H9 (cell line): ENCODE data around the gene NMS. TPM values are rescaled to one million over a fixed set of nuclear protein-coding genes. Genes with fewer than 3 reads are reported as not detected.

ENCODE experiments used
- DNase-seq: peaks from one replicate; pipeline ENCODE4 v3.0.0-alpha.2; 2017
- H2AFZ ChIP-seq: one replicate; pipeline ENCODE4 v1.6.1; 2013; ENCODE audit warnings: mild to moderate bottlenecking, low read length, control low read depth, moderate library complexity
- H2AK5ac ChIP-seq: 2 replicates; pipeline ENCODE4 v1.6.1; 2013; ENCODE audit warnings: low read length, control low read depth, mixed read lengths; ENCODE audit not compliant: insufficient read length
- H2BK120ac ChIP-seq: one replicate; pipeline ENCODE4 v1.6.1; 2013; ENCODE audit warnings: low read depth, mild to moderate bottlenecking, low read length, control low read depth, inconsistent platforms; ENCODE audit not compliant: poor library complexity, severe bottlenecking
- H2BK12ac ChIP-seq: 2 replicates; pipeline ENCODE4 v1.6.1; 2013; ENCODE audit warnings: low read length, control low read depth, mixed read lengths, low read depth; ENCODE audit not compliant: insufficient read length
- H2BK15ac ChIP-seq: 2 replicates; pipeline ENCODE4 v1.6.1; 2013; ENCODE audit warnings: low read depth, low read length, control low read depth
- H2BK20ac ChIP-seq: one replicate; pipeline ENCODE4 v1.6.1; 2013; ENCODE audit warnings: low read depth, mild to moderate bottlenecking, low read length, control low read depth, inconsistent platforms; ENCODE audit not compliant: poor library complexity, severe bottlenecking
- H2BK5ac ChIP-seq: 2 replicates; pipeline ENCODE4 v1.6.1; 2013; ENCODE audit warnings: low read length, control low read depth, mixed read lengths; ENCODE audit not compliant: insufficient read length
- H3K14ac ChIP-seq: 2 replicates; pipeline ENCODE4 v1.6.1; 2013; ENCODE audit warnings: low read length, control low read depth; ENCODE audit not compliant: insufficient read depth
- H3K18ac ChIP-seq: 2 replicates; pipeline ENCODE4 v1.6.1; 2013; ENCODE audit warnings: low read depth, mild to moderate bottlenecking, mixed read lengths, low read length, control low read depth; ENCODE audit not compliant: insufficient read length
- H3K23ac ChIP-seq: 2 replicates; pipeline ENCODE4 v1.6.1; 2013; ENCODE audit warnings: low read length, control low read depth, mixed read lengths, low read depth; ENCODE audit not compliant: insufficient read length
- H3K23me2 ChIP-seq: 2 replicates; pipeline ENCODE4 v1.6.1; 2013; ENCODE audit warnings: low read depth, mild to moderate bottlenecking, mixed read lengths, low read length, control low read depth; ENCODE audit not compliant: insufficient read length, poor library complexity, severe bottlenecking
- H3K27ac ChIP-seq: 2 replicates; pipeline ENCODE4 v1.5.1; 2013; ENCODE audit warnings: low read length, control low read depth, mixed read lengths, low read depth; ENCODE audit not compliant: insufficient read length
- H3K27me3 ChIP-seq: 2 replicates; pipeline ENCODE4 v1.6.1; 2013; ENCODE audit warnings: low read length, control low read depth, inconsistent platforms; ENCODE audit not compliant: insufficient read depth
- H3K4ac ChIP-seq: 2 replicates; pipeline ENCODE4 v1.6.1; 2013; ENCODE audit warnings: low read depth, mild to moderate bottlenecking, control low read depth, inconsistent platforms, low read length, moderate library complexity
- H3K4me1 ChIP-seq: 2 replicates; pipeline ENCODE4 v1.6.1; 2013; ENCODE audit warnings: low read length, control low read depth, inconsistent platforms; ENCODE audit not compliant: insufficient read depth
- H3K4me2 ChIP-seq: 2 replicates; pipeline ENCODE4 v1.6.1; 2013; ENCODE audit warnings: low read length, control low read depth, mixed read lengths; ENCODE audit not compliant: insufficient read length, insufficient read depth
- H3K56ac ChIP-seq: 2 replicates; pipeline ENCODE4 v1.6.1; 2013; ENCODE audit warnings: low read depth, mild to moderate bottlenecking, mixed read lengths, low read length, control low read depth; ENCODE audit not compliant: insufficient read length
- H3K79me1 ChIP-seq: 2 replicates; pipeline ENCODE4 v1.6.1; 2013; ENCODE audit warnings: low read depth, mild to moderate bottlenecking, moderate library complexity, low read length, control low read depth, inconsistent platforms; ENCODE audit not compliant: insufficient read depth, poor library complexity, severe bottlenecking
- H3K79me2 ChIP-seq: 2 replicates; pipeline ENCODE4 v1.6.1; 2013; ENCODE audit warnings: low read length, control low read depth, inconsistent platforms; ENCODE audit not compliant: insufficient read depth
- H3K9ac ChIP-seq: 2 replicates; pipeline ENCODE4 v1.6.1; 2013; ENCODE audit warnings: low read length, control low read depth, mixed read lengths; ENCODE audit not compliant: insufficient read length; ENCODE audit errors: extremely low read depth
- H3K9me3 ChIP-seq: one replicate; pipeline ENCODE4 v1.6.1; 2013; ENCODE audit warnings: low read depth, low read length, inconsistent platforms; ENCODE audit not compliant: control insufficient read depth
- H3T11ph ChIP-seq: one replicate; pipeline ENCODE4 v1.6.1; 2013; ENCODE audit warnings: mild to moderate bottlenecking, low read length, control low read depth, inconsistent platforms
- H4K20me1 ChIP-seq: one replicate; pipeline ENCODE4 v1.6.1; 2013; ENCODE audit not compliant: control insufficient read depth, insufficient read length, insufficient read depth
- H4K5ac ChIP-seq: 2 replicates; pipeline ENCODE4 v1.6.1; 2013; ENCODE audit warnings: low read depth, mild to moderate bottlenecking, mixed read lengths, low read length, control low read depth; ENCODE audit not compliant: insufficient read length
- H4K8ac ChIP-seq: replicated peaks from 2 replicates; pipeline ENCODE4 v1.6.1; 2013; ENCODE audit warnings: low read length, control low read depth, mixed read lengths, low read depth; ENCODE audit not compliant: insufficient read length
- H4K91ac ChIP-seq: 2 replicates; pipeline ENCODE4 v1.6.1; 2013; ENCODE audit warnings: low read depth, mild to moderate bottlenecking, moderate library complexity, mixed read lengths, low read length, control low read depth; ENCODE audit not compliant: insufficient read length
- H3K27ac Mint-ChIP-seq, 3 experiments: 2 replicates in 2 of 3; 3 replicates in 1 of 3; pipeline ENCODE4 v1.8.0; 2020 to 2021; ENCODE audit warnings: mixed read lengths in 3 of 3, mild to moderate bottlenecking in 1 of 3, moderate library complexity in 1 of 3
- H3K27me3 Mint-ChIP-seq: 2 replicates; pipeline ENCODE4 v1.8.0; 2021; ENCODE audit warnings: low read depth, mild to moderate bottlenecking, moderate library complexity, mixed read lengths
- H3K36me3 Mint-ChIP-seq, 3 experiments: 2 replicates in 2 of 3; 3 replicates in 1 of 3; pipeline ENCODE4 v1.8.0; 2020 to 2021; ENCODE audit warnings: low read depth in 3 of 3, mixed read lengths in 3 of 3; ENCODE audit not compliant: insufficient read depth in 1 of 3
- H3K4me1 Mint-ChIP-seq, 2 experiments: 2 replicates each; pipeline ENCODE4 v1.8.0; 2020; ENCODE audit warnings: mixed read lengths in 2 of 2
- H3K4me3 Mint-ChIP-seq, 2 experiments: 2 replicates in 1 of 2; 3 replicates in 1 of 2; pipeline ENCODE4 v1.8.0; 2020 to 2021; ENCODE audit warnings: mild to moderate bottlenecking in 2 of 2, mixed read lengths in 2 of 2, moderate library complexity in 1 of 2
- H3K9me3 Mint-ChIP-seq, 2 experiments: 2 replicates in 1 of 2; 3 replicates in 1 of 2; pipeline ENCODE4 v1.8.0; 2020; ENCODE audit warnings: mild to moderate bottlenecking in 2 of 2, mixed read lengths in 2 of 2, moderate library complexity in 1 of 2
- WGBS: extraction: QIAGEN DNeasy Blood & Tissue Kit; methylation state at CpG from one replicate; pipeline ENCODE4 v1.1.7; 2013; ENCODE audit warnings: missing lambda C conversion rate, low lambda C conversion rate, mixed read lengths; ENCODE audit not compliant: insufficient read length; ENCODE audit errors: extremely low coverage; 5-methylcytosine and 5-hydroxymethylcytosine counted together
- total RNA-seq: library from RNA; stranded (reverse); gene quantifications from 2 replicates; pipeline ENCODE4 v1.2.1, GENCODE V29; 2021
- TF ChIP-seq, protein P1 (sequence below): fragments of 200-600 bp; sonication (generic); conservative IDR thresholded peaks from 3 replicates; pipeline ENCODE4 v1.8.0; 2021; ENCODE audit warnings: antibody characterized with exemption, mild to moderate bottlenecking

The NMS gene
- total RNA-seq, 1 experiment from 2014 or later: not detected

GRCh38 chr2:100424277-100424875 is 45.9 kb upstream of the NMS start:
- Histone ChIP-seq H4K20me1 (no peaks in the 10 kb centered on the region), H3K18ac (no peak overlapping the region), H4K8ac (no peak overlapping the region), H2BK15ac (no peak overlapping the region), H3K27ac (no peak overlapping the region), H2BK5ac (no peak overlapping the region), H3K79me1 (no peaks in the 10 kb centered on the region), H3K4ac (no peak overlapping the region), H2BK20ac (no peak overlapping the region), H2BK120ac (no peak overlapping the region), H2BK12ac (no peak overlapping the region), H4K91ac (no peak overlapping the region), H3K9ac (no peak overlapping the region), H3T11ph (no peak overlapping the region), H2AK5ac (no peak overlapping the region), H4K5ac (no peak overlapping the region), H3K23ac (no peak overlapping the region), H3K4me2 (no peak overlapping the region), H3K27me3 (no peaks in the 10 kb centered on the region), H3K79me2 (no peaks in the 10 kb centered on the region), H3K4me1 (no peaks in the 10 kb centered on the region; the same call in 1 of the 2 replicates), H3K56ac (no peak overlapping the region), H3K14ac (no peak overlapping the region), H3K23me2 (no peaks in the 10 kb centered on the region), H2AFZ (no peak overlapping the region), H3K9me3 (no peaks in the 10 kb centered on the region)
- Mint-ChIP-seq H3K27me3 (peaks cover 2% of the 10 kb centered on the region; the same call in 1 of the 2 replicates), H3K36me3 (peaks cover 0 to 2% (median 0%) of the 10 kb centered on the region in 3 experiments; a peak in 2 of 7 replicates), H3K27ac (no peak overlapping the region; a peak in 1 of 7 replicates), H3K9me3 (peaks cover 0 to 5% of the 10 kb centered on the region in 2 experiments; a peak in 2 of 5 replicates), H3K4me3 (peak overlapping the region in 1 of 2 experiments; percentile 55; a peak in 1 of 5 replicates), H3K4me1 (peaks cover 8 to 14% of the 10 kb centered on the region in 2 experiments)
- WGBS: no CpG with 5 or more reads among the region's 4 CpGs
- DNase-seq: no peak
- TF ChIP-seq, protein P1, sequence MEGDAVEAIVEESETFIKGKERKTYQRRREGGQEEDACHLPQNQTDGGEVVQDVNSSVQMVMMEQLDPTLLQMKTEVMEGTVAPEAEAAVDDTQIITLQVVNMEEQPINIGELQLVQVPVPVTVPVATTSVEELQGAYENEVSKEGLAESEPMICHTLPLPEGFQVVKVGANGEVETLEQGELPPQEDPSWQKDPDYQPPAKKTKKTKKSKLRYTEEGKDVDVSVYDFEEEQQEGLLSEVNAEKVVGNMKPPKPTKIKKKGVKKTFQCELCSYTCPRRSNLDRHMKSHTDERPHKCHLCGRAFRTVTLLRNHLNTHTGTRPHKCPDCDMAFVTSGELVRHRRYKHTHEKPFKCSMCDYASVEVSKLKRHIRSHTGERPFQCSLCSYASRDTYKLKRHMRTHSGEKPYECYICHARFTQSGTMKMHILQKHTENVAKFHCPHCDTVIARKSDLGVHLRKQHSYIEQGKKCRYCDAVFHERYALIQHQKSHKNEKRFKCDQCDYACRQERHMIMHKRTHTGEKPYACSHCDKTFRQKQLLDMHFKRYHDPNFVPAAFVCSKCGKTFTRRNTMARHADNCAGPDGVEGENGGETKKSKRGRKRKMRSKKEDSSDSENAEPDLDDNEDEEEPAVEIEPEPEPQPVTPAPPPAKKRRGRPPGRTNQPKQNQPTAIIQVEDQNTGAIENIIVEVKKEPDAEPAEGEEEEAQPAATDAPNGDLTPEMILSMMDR: no peak
